ENCODE results near the gene PSEN1. TPM values are rescaled to one million over a fixed set of nuclear protein-coding genes. Genes with fewer than 3 reads are reported as not detected.

The PSEN1 gene
- total and polyA plus RNA-seq, 4 donors, result 50.0 to 81.8 (median 58.4) TPM

DNA sequence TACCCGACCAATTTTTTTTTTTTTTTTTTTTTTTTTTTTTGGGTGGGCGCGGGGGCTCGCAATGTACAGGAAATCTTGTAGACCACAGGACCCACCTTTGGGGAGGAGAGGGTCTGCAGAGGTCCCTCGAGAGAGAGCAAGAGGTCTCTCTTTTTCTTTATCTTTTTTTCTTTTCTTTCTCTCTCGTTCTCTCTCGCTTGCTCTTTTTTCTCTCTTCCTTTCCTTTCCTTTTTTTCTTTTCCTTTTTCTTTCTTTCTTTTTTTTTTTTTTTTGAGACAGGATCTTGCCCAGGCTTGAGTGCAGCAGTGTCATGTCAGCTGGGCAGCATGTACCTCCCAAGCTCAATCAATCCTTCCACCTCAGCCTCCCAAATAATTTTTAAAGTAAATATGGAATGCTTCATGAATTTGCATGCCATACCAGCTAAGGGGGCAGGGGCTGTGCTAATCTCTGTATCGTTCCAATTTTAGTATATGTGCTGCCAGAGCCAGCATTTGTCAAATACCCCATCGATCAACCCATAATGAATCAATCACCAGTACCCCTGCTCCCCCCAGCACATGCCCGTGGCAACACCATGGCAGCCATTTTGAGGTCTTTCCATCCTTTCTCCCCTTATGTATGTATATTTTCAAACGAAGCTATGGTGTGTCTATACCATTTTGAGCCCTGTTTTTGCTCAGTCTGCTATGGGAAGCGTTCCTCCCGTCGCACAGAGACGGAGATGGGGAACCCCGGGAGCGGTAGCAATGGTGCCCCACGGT is 110.3 kb downstream of the PSEN1 start:
- WGBS (ENCODE audit: insufficient coverage), result 94% methylated on average over 12 of the region's 18 CpGs
- no peaks in the 10 kb centered on the region for H3K36me3 ChIP-seq (ENCODE audit: control insufficient read depth, insufficient read depth, low read length)
- no peaks in the 10 kb centered on the region for H3K9me3 ChIP-seq (ENCODE audit: control insufficient read depth, insufficient read depth, low read length)
- H3K4me1 ChIP-seq (ENCODE audit: control insufficient read depth, insufficient read depth, low read length), result peaks cover 19% of the 10 kb centered on the region
- peaks cover 41% of the 10 kb centered on the region for H3K27me3 ChIP-seq (ENCODE audit: control insufficient read depth, insufficient read depth, low read length)
- peak overlapping the region; percentile 22 for H3K4me3 ChIP-seq (ENCODE audit: low read depth, low read length)
- no peak for DNase-seq (ENCODE audit: low read depth in 4 of 6, low spot score in 6 of 6)
- H3K27ac ChIP-seq (ENCODE audit: low read depth, low read length), result no peak overlapping the region

GRCh38 chr14:73248108-73248868 is 112.0 kb downstream of the PSEN1 start:
- Histone ChIP-seq H3K27ac (ENCODE audit: low read depth, low read length) (no peak overlapping the region), H3K4me1 (ENCODE audit: control insufficient read depth, insufficient read depth, low read length) (peaks cover 10% of the 10 kb centered on the region), H3K4me3 (ENCODE audit: low read depth, low read length) (no peak overlapping the region), H3K9me3 (ENCODE audit: control insufficient read depth, insufficient read depth, low read length) (no peaks in the 10 kb centered on the region), H3K27me3 (ENCODE audit: control insufficient read depth, insufficient read depth, low read length) (peaks cover 41% of the 10 kb centered on the region), H3K36me3 (ENCODE audit: control insufficient read depth, insufficient read depth, low read length) (no peaks in the 10 kb centered on the region)
- WGBS (ENCODE audit: insufficient coverage), result 77% methylated on average over 4 of the region's 9 CpGs
- DNase-seq (ENCODE audit: low read depth in 4 of 6, low spot score in 6 of 6), result no peak

- H3K4me3 ChIP-seq (ENCODE audit: low read depth, low read length), result no peak overlapping the region
- WGBS (ENCODE audit: insufficient coverage), result no CpG with 5 or more reads among the region's 1 CpG
These were observed 112.8 kb downstream of the PSEN1 start for GRCh38 chr14:73249108-73249507.

GRCh38 chr14:73249564-73250316 is 113.4 kb downstream of the PSEN1 start:
- H3K27me3 ChIP-seq (ENCODE audit: control insufficient read depth, insufficient read depth, low read length), result peaks cover 26% of the 10 kb centered on the region
- H3K27ac ChIP-seq (ENCODE audit: low read depth, low read length), result no peak overlapping the region
- no peak overlapping the region for H3K4me3 ChIP-seq (ENCODE audit: low read depth, low read length)
- WGBS (ENCODE audit: insufficient coverage), result 85% methylated on average over 8 of the region's 13 CpGs
- H3K4me1 ChIP-seq (ENCODE audit: control insufficient read depth, insufficient read depth, low read length), result peaks cover 10% of the 10 kb centered on the region
- no peak for DNase-seq (ENCODE audit: low read depth in 4 of 6, low spot score in 6 of 6)
- H3K9me3 ChIP-seq (ENCODE audit: control insufficient read depth, insufficient read depth, low read length), result no peaks in the 10 kb centered on the region
- no peaks in the 10 kb centered on the region for H3K36me3 ChIP-seq (ENCODE audit: control insufficient read depth, insufficient read depth, low read length)

More at GRCh38 chr14:73249108-73249507, 112.8 kb downstream of the PSEN1 start:
- no peak for DNase-seq (ENCODE audit: low read depth in 4 of 6, low spot score in 6 of 6)
- peaks cover 32% of the 10 kb centered on the region for H3K27me3 ChIP-seq (ENCODE audit: control insufficient read depth, insufficient read depth, low read length)
- no peak overlapping the region for H3K27ac ChIP-seq (ENCODE audit: low read depth, low read length)
- H3K9me3 ChIP-seq (ENCODE audit: control insufficient read depth, insufficient read depth, low read length), result no peaks in the 10 kb centered on the region
- H3K4me1 ChIP-seq (ENCODE audit: control insufficient read depth, insufficient read depth, low read length), result peaks cover 10% of the 10 kb centered on the region
- H3K36me3 ChIP-seq (ENCODE audit: control insufficient read depth, insufficient read depth, low read length), result no peaks in the 10 kb centered on the region

DNA sequence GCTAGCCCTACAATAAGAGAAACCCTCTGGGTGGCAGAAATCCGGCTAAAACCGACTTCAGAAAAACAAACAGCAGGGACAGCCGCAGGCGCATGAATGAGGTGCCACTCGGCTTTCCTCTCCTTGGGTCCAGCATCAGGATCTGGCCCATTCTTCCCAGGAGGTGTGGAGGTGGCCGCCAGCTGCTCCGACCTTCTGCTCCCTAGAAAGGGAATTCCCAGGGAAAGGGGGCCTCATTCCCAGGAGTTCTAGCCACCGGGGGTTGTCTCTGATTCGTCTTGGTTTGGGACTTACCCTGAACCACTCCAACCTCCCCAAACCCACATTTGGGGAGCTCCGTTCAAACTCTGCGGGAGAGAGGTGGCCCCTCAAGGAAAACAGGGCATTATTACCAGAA is 114.0 kb downstream of the PSEN1 start:
- no peak overlapping the region for H3K27ac ChIP-seq (ENCODE audit: low read depth, low read length)
- H3K4me1 ChIP-seq (ENCODE audit: control insufficient read depth, insufficient read depth, low read length), result peaks cover 9% of the 10 kb centered on the region
- H3K4me3 ChIP-seq (ENCODE audit: low read depth, low read length), result no peak overlapping the region
- H3K9me3 ChIP-seq (ENCODE audit: control insufficient read depth, insufficient read depth, low read length), result no peaks in the 10 kb centered on the region
- H3K27me3 ChIP-seq (ENCODE audit: control insufficient read depth, insufficient read depth, low read length), result peaks cover 20% of the 10 kb centered on the region
- no peak for DNase-seq (ENCODE audit: low read depth in 4 of 6, low spot score in 6 of 6)
- WGBS (ENCODE audit: insufficient coverage), result 94% methylated on average over 7 of the region's 11 CpGs
- H3K36me3 ChIP-seq (ENCODE audit: control insufficient read depth, insufficient read depth, low read length), result no peaks in the 10 kb centered on the region

- H3K9me3 ChIP-seq (ENCODE audit: control insufficient read depth, insufficient read depth, low read length), result no peaks in the 10 kb centered on the region
- no peak for DNase-seq (ENCODE audit: low read depth in 4 of 6, low spot score in 6 of 6)
- H3K27ac ChIP-seq (ENCODE audit: low read depth, low read length), result no peak overlapping the region
- H3K4me3 ChIP-seq (ENCODE audit: low read depth, low read length), result no peak overlapping the region
- peaks cover 3% of the 10 kb centered on the region for H3K4me1 ChIP-seq (ENCODE audit: control insufficient read depth, insufficient read depth, low read length)
- WGBS (ENCODE audit: insufficient coverage), result 93% methylated on average over 26 of the region's 27 CpGs
- peaks cover 14% of the 10 kb centered on the region for H3K27me3 ChIP-seq (ENCODE audit: control insufficient read depth, insufficient read depth, low read length)
- no peaks in the 10 kb centered on the region for H3K36me3 ChIP-seq (ENCODE audit: control insufficient read depth, insufficient read depth, low read length)
These were observed 114.6 kb downstream of the PSEN1 start for GRCh38 chr14:73250781-73251500.

DNA sequence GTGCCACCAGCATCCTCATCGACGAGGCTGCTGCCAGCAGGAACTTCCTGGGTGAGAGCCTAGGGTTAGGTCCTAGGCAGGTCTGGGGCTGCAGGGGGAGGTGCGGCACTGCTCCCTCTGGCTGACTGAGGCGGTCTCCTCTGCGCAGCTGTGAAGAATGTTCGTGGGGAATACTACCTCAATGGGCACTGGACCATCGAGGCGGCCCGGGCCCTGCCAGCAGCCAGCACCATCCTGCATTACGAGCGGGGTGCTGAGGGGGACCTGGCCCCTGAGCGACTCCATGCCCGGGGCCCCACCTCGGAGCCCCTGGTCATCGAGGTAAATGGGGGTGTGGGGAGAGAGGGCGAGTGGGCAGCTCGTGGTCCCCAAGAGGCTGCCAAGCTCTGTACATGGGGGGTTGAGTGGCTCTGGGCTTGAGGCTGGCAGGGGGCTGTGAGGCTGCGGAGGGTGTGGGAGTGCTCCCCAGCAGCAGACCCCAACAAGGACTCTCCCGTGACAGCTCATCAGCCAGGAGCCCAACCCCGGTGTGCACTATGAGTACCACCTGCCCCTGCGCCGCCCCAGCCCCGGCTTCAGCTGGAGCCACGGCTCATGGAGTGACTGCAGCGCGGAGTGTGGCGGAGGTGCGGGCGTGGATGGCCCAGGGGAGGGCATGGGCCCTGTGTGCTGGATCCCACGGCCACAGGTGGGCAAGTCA is 115.4 kb downstream of the PSEN1 start:
- WGBS (ENCODE audit: insufficient coverage), result 94% methylated on average over 29 of the region's 30 CpGs
- Histone ChIP-seq H3K27me3 (ENCODE audit: control insufficient read depth, insufficient read depth, low read length) (peaks cover 7% of the 10 kb centered on the region), H3K9me3 (ENCODE audit: control insufficient read depth, insufficient read depth, low read length) (no peaks in the 10 kb centered on the region), H3K27ac (ENCODE audit: low read depth, low read length) (no peak overlapping the region), H3K4me1 (ENCODE audit: control insufficient read depth, insufficient read depth, low read length) (no peaks in the 10 kb centered on the region), H3K4me3 (ENCODE audit: low read depth, low read length) (no peak overlapping the region), H3K36me3 (ENCODE audit: control insufficient read depth, insufficient read depth, low read length) (no peaks in the 10 kb centered on the region)
- no peak for DNase-seq (ENCODE audit: low read depth in 4 of 6, low spot score in 6 of 6)

DNA sequence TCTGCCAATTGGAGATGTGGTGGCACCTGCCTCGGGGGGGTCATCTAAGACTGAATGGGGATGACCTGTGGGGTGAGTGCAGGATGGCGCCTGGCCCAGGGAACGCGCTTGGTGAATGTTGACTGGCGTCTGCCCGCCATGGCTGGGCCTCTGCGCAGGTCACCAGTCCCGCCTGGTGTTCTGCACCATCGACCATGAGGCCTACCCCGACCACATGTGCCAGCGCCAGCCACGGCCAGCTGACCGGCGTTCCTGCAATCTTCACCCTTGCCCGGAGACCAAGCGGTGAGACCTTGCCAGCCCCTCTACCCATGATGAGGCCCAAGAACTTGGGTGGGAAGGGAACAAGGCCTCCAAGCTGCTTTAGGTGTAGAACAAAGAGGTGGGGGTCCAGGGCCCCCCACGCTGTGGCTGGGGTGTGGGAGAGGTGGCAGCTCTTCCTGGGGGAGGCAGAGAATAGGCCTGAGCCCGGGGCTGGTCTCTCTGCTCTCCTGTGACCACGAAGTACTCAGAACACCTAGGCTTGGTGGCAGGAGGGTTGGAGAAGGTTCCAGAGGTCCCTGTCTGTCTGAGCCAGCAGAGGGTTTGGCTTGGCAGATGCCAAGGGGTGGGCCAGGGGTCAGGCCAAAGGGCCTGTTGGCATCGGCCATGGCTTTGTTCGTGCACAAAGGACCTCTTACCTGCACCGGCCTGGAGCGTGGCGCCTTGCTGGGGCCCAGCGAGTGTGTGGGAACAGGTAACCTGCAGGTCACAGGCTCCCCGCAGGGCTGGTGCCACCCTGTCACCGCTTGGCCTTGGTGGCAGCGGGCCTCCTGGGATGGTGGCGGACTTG is 116.4 kb downstream of the PSEN1 start:
- Histone ChIP-seq H3K27ac (ENCODE audit: low read depth, low read length) (no peak overlapping the region), H3K4me1 (ENCODE audit: control insufficient read depth, insufficient read depth, low read length) (no peaks in the 10 kb centered on the region), H3K9me3 (ENCODE audit: control insufficient read depth, insufficient read depth, low read length) (no peaks in the 10 kb centered on the region), H3K4me3 (ENCODE audit: low read depth, low read length) (no peak overlapping the region), H3K27me3 (ENCODE audit: control insufficient read depth, insufficient read depth, low read length) (no peaks in the 10 kb centered on the region), H3K36me3 (ENCODE audit: control insufficient read depth, insufficient read depth, low read length) (no peaks in the 10 kb centered on the region)
- DNase-seq (ENCODE audit: low read depth in 4 of 6, low spot score in 6 of 6), result no peak
- 91% methylated on average over 25 of the region's 29 CpGs for WGBS (ENCODE audit: insufficient coverage)
